Activated naive CD8-positive, alpha-beta T cell treated with anti-CD3 and anti-CD28 coated beads, Interleukin-2, amount 50 U/mL, for 24 hours (primary cell): ENCODE results near the gene OBSL1.

Source experiments
- ATAC-seq: fragments of 150-1000 bp; cut with Tn5 transposase; one replicate; pipeline ENCODE4 v1.10.0; 2021
- DNase-seq: peaks from one replicate; pipeline ENCODE4 v3.0.0; 2021
- H3K27ac Mint-ChIP-seq: one replicate; pipeline ENCODE4 v1.8.0; 2021; ENCODE audit warnings: mild to moderate bottlenecking, mixed read lengths
- H3K27me3 Mint-ChIP-seq: one replicate; pipeline ENCODE4 v1.8.0; 2021; ENCODE audit warnings: mixed read lengths
- H3K36me3 Mint-ChIP-seq: one replicate; pipeline ENCODE4 v1.8.0; 2021; ENCODE audit warnings: low read depth, mixed read lengths
- H3K4me1 Mint-ChIP-seq: one replicate; pipeline ENCODE4 v1.8.0; 2021; ENCODE audit warnings: mixed read lengths
- H3K4me3 Mint-ChIP-seq: one replicate; pipeline ENCODE4 v1.8.0; 2021; ENCODE audit warnings: mild to moderate bottlenecking, moderate library complexity, mixed read lengths
- H3K9me3 Mint-ChIP-seq: one replicate; pipeline ENCODE4 v1.8.0; 2021; ENCODE audit warnings: mixed read lengths

OBSL1 gene

GRCh38 chr2:219565130-219566080, 5.9 kb downstream of the OBSL1 start:
- no peak overlapping the region for H3K27ac Mint-ChIP-seq
- ATAC-seq, result no peak
- H3K4me3 Mint-ChIP-seq, result no peak overlapping the region
- no peaks in the 10 kb centered on the region for H3K9me3 Mint-ChIP-seq
- peaks cover 25% of the 10 kb centered on the region for H3K27me3 Mint-ChIP-seq
- no peaks in the 10 kb centered on the region for H3K36me3 Mint-ChIP-seq
- DNase-seq, result no peak
- H3K4me1 Mint-ChIP-seq, result no peaks in the 10 kb centered on the region

GRCh38 chr2:219563271-219563928, 7.9 kb downstream of the OBSL1 start:
- H3K27ac Mint-ChIP-seq, result no peak overlapping the region
- H3K4me3 Mint-ChIP-seq, result no peak overlapping the region
- H3K36me3 Mint-ChIP-seq, result no peaks in the 10 kb centered on the region
- H3K4me1 Mint-ChIP-seq, result no peaks in the 10 kb centered on the region
- ATAC-seq (no peak), DNase-seq (no peak)
- H3K9me3 Mint-ChIP-seq, result no peaks in the 10 kb centered on the region
- peaks cover 11% of the 10 kb centered on the region for H3K27me3 Mint-ChIP-seq

- Mint-ChIP-seq H3K4me1 (no peaks in the 10 kb centered on the region), H3K27me3 (peaks cover 9% of the 10 kb centered on the region), H3K9me3 (no peaks in the 10 kb centered on the region), H3K4me3 (no peak overlapping the region), H3K36me3 (no peaks in the 10 kb centered on the region), H3K27ac (no peak overlapping the region)
- DNase-seq (no peak), ATAC-seq (no peak)
These were observed 9.0 kb downstream of the OBSL1 start for GRCh38 chr2:219562049-219563020.

DNA sequence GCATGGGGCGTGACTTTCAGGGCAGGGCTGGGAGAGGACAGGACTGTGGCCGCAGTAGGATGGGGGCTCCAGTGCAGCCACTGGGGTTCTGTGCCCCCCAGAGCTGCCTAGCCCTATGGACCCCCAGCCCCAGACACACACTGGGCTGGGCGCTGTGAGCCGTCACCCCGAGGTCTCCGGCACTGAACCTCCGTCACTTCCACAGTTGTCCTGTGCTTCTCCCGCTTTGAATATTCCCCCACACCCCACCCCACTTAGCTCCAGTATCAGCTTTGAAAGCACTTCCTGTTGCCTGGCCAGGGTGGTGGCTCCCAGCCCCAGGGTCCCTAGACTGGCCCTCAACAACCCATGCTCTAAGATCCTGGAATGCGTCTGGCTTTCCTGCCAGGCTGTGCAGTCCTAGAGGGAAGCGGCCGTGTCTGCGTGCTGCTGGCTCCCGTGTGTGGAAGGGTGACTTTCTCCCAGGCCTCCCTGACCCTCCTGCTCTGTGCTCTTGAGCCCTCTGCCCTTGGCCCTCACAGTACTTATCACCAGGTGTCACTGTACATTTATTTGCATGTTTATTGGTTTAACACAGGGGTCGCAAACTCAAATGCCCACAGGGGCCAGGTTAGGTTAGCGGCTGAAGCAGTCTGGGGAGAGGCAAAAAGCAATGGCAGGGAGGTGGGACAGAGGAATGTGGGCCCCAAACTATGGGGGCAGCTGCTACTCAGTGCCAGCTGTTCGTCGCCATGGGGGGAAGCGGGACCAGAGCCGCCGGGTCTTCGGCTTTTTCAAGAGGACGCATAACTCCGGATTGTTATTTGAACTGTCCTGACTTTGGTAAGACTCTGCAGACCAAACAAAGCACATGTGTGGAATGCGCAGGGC, 9.9 kb downstream of the OBSL1 start:
- Mint-ChIP-seq H3K4me3 (no peak overlapping the region), H3K4me1 (no peaks in the 10 kb centered on the region), H3K9me3 (no peaks in the 10 kb centered on the region), H3K27ac (no peak overlapping the region), H3K36me3 (no peaks in the 10 kb centered on the region), H3K27me3 (peaks cover 6% of the 10 kb centered on the region)
- ATAC-seq, result no peak
- no peak for DNase-seq

DNA sequence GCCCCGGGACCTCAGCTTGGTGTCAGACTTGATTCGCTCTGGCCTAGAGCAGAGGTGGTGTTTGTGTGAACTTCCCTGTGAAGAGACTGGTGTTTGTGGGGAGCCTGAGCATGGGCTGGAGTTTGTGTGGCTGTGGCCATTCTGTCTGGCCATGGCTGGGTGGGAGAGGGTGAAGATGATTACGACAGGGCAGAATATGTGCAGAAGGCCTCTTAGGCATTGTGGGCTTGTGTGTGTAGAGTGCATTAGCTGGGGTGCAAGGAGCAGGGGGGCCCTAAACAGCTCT, 10.5 kb downstream of the OBSL1 start:
- no peaks in the 10 kb centered on the region for H3K36me3 Mint-ChIP-seq
- peaks cover 3% of the 10 kb centered on the region for H3K27me3 Mint-ChIP-seq
- ATAC-seq (no peak), DNase-seq (no peak)
- H3K27ac Mint-ChIP-seq, result no peak overlapping the region
- no peak overlapping the region for H3K4me3 Mint-ChIP-seq
- no peaks in the 10 kb centered on the region for H3K9me3 Mint-ChIP-seq
- no peaks in the 10 kb centered on the region for H3K4me1 Mint-ChIP-seq

DNA sequence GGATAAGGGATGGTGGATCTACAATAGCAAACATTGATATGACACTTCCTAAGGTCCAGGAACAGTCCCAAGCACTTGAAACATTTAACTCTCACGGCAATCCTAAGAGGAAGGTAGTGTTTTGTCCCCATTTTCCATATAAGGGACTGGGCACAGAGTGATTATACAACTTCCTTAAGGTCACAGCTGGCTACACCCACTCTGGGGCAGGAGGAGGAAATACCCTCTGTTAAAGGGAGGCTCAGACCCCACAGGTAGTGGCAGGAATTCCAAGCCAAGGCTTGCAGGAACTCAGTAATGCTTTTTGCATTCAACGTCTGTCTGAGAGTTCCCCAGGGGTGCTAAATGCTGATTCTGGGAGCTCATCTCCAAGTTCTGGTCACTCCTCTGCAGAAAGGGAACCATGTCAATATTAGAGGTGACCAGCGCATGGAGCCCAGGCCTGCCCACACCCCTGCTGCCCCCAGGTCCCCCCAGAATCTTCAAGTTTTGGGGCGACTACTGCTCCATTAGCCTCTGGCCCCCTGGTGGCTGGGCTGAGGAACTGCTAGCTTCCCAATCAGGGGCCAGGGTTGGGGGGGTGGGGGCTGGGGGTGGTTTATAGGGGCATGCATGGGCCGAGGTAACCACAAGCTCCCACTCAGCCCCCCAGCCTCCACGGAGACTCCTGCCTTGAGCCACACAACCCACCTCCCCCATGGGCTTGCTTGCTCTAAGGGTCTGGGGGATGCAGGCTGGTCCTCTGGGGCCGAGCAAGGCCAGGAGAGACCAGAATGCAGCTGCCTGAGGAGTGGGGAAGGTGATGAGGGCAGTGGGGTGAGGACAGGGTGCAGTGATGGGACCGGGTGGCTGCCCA, 11.1 kb downstream of the OBSL1 start:
- H3K27me3 Mint-ChIP-seq, result peaks cover 5% of the 10 kb centered on the region
- no peaks in the 10 kb centered on the region for H3K9me3 Mint-ChIP-seq
- no peaks in the 10 kb centered on the region for H3K4me1 Mint-ChIP-seq
- ATAC-seq (no peak), DNase-seq (no peak)
- no peak overlapping the region for H3K4me3 Mint-ChIP-seq
- H3K36me3 Mint-ChIP-seq, result no peaks in the 10 kb centered on the region
- no peak overlapping the region for H3K27ac Mint-ChIP-seq

- peaks cover 12% of the 10 kb centered on the region for H3K27me3 Mint-ChIP-seq
- H3K4me1 Mint-ChIP-seq, result no peaks in the 10 kb centered on the region
- ATAC-seq (no peak), DNase-seq (no peak)
- no peak overlapping the region for H3K4me3 Mint-ChIP-seq
- H3K9me3 Mint-ChIP-seq, result no peaks in the 10 kb centered on the region
- no peak overlapping the region for H3K27ac Mint-ChIP-seq
- H3K36me3 Mint-ChIP-seq, result no peaks in the 10 kb centered on the region
These were observed 12.0 kb downstream of the OBSL1 start for GRCh38 chr2:219559156-219559915.

- ATAC-seq (no peak), DNase-seq (no peak)
- H3K27ac Mint-ChIP-seq, result no peak overlapping the region
- H3K4me3 Mint-ChIP-seq, result no peak overlapping the region
- peaks cover 23% of the 10 kb centered on the region for H3K27me3 Mint-ChIP-seq
- H3K36me3 Mint-ChIP-seq, result no peaks in the 10 kb centered on the region
- no peaks in the 10 kb centered on the region for H3K9me3 Mint-ChIP-seq
- H3K4me1 Mint-ChIP-seq, result peaks cover 4% of the 10 kb centered on the region
These were observed 13.3 kb downstream of the OBSL1 start for GRCh38 chr2:219557791-219558785.

DNA sequence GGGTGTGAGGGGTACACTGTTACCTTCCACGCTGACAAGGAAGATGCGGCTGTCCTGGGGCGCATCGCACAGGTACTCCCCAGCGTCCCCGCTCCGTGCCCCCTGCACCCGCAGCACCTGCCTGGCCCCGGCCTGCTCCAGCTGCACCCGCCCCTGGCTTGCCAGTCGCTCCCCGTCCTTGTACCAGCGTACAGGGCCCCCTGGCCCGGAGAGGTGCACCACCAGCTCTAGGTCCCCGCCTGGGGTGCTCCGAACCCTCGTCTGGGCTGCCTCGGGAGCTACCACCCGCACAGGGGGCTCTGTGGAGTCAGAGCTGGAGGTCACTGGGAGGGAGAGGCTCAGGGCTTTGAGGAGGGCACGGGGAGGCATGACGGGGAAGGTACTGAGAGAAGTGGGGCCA, 14.0 kb downstream of the OBSL1 start:
- Mint-ChIP-seq H3K27ac (no peak overlapping the region), H3K27me3 (peaks cover 23% of the 10 kb centered on the region), H3K4me3 (no peak overlapping the region), H3K9me3 (no peaks in the 10 kb centered on the region), H3K4me1 (peaks cover 4% of the 10 kb centered on the region), H3K36me3 (no peaks in the 10 kb centered on the region)
- DNase-seq (no peak), ATAC-seq (no peak)

- Mint-ChIP-seq H3K27me3 (peaks cover 29% of the 10 kb centered on the region), H3K27ac (no peak overlapping the region), H3K36me3 (no peaks in the 10 kb centered on the region), H3K4me1 (peaks cover 6% of the 10 kb centered on the region), H3K4me3 (no peak overlapping the region), H3K9me3 (no peaks in the 10 kb centered on the region)
- no peak for ATAC-seq
- no peak for DNase-seq
These were observed 14.9 kb downstream of the OBSL1 start for GRCh38 chr2:219556413-219556812.

GRCh38 chr2:219555956-219556355, 15.4 kb downstream of the OBSL1 start:
- no peaks in the 10 kb centered on the region for H3K9me3 Mint-ChIP-seq
- H3K27me3 Mint-ChIP-seq, result peaks cover 34% of the 10 kb centered on the region
- H3K27ac Mint-ChIP-seq, result no peak overlapping the region
- no peaks in the 10 kb centered on the region for H3K36me3 Mint-ChIP-seq
- peaks cover 6% of the 10 kb centered on the region for H3K4me1 Mint-ChIP-seq
- no peak overlapping the region for H3K4me3 Mint-ChIP-seq
- ATAC-seq (no peak), DNase-seq (no peak)

GRCh38 chr2:219554350-219554749, 17.0 kb downstream of the OBSL1 start:
- no peak overlapping the region for H3K27ac Mint-ChIP-seq
- H3K27me3 Mint-ChIP-seq, result peaks cover 40% of the 10 kb centered on the region
- no peak overlapping the region for H3K4me3 Mint-ChIP-seq
- H3K36me3 Mint-ChIP-seq, result no peaks in the 10 kb centered on the region
- DNase-seq (no peak), ATAC-seq (no peak)
- no peaks in the 10 kb centered on the region for H3K9me3 Mint-ChIP-seq
- peaks cover 6% of the 10 kb centered on the region for H3K4me1 Mint-ChIP-seq
